ENCODE results near the gene NKX3-2. TPM values are rescaled to one million over a fixed set of nuclear protein-coding genes. Genes with fewer than 3 reads are reported as not detected.
A peak's percentile ranks its signal among the peaks of the same experiment; 100 is the strongest.

Gene NKX3-2
- total RNA-seq, 4 donors from 2014 or later = 3.8 to 19.5 (median 5.1) TPM

GRCh38 chr4:13535118-13535517, 9.2 kb downstream of the NKX3-2 start:
- no peaks in the 10 kb centered on the region for H3K4me1 ChIP-seq
- no peaks in the 10 kb centered on the region for H3K9me3 ChIP-seq
- TF ChIP-seq POLR2AphosphoS5 (IDR thresholded peaks at IDR 0.05) (no peak), POLR2A (IDR thresholded peaks at IDR 0.05) (no peak), EP300 (IDR thresholded peaks at IDR 0.05; ENCODE audit: low read depth) (no peak)
- TF ChIP-seq, protein P1, sequence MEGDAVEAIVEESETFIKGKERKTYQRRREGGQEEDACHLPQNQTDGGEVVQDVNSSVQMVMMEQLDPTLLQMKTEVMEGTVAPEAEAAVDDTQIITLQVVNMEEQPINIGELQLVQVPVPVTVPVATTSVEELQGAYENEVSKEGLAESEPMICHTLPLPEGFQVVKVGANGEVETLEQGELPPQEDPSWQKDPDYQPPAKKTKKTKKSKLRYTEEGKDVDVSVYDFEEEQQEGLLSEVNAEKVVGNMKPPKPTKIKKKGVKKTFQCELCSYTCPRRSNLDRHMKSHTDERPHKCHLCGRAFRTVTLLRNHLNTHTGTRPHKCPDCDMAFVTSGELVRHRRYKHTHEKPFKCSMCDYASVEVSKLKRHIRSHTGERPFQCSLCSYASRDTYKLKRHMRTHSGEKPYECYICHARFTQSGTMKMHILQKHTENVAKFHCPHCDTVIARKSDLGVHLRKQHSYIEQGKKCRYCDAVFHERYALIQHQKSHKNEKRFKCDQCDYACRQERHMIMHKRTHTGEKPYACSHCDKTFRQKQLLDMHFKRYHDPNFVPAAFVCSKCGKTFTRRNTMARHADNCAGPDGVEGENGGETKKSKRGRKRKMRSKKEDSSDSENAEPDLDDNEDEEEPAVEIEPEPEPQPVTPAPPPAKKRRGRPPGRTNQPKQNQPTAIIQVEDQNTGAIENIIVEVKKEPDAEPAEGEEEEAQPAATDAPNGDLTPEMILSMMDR (IDR thresholded peaks at IDR 0.05) = no peak
- WGBS, 2 donors (ENCODE audit: low coverage in 1 of 2) = 38 to 41% methylated on average over 3 to 18 of the region's 18 CpGs
- intact Hi-C loops (cut with DNase I; ENCODE audit: low total_unique reads) (no loop called here), in situ Hi-C loops (cut with MboI; ENCODE audit: low pct_ligation_motif_present in 1 of 4, low pct_unique_long_range_greater_than_20kb in 1 of 4, low sequenced_read_pairs in 3 of 4) (loop anchor here in 2 of 4 donors (5.0 kb wide), 2 partner anchors 673 to 683 kb away; no protein-coding TSS in a partner anchor)
- H3K27me3 ChIP-seq = peaks cover 100% of the 10 kb centered on the region
- H3K27ac ChIP-seq = peak overlapping the region in 3 of 4 donors; percentile 19 to 94 (median 27)
- DNase-seq = no peak
- H3K4me3 ChIP-seq = no peak overlapping the region
- H3K36me3 ChIP-seq = no peaks in the 10 kb centered on the region

- no peaks in the 10 kb centered on the region for H3K4me1 ChIP-seq
- H3K27ac ChIP-seq = peak overlapping the region in 1 of 4 donors; percentile 51
- 17 to 27% methylated on average over 3 to 32 of the region's 32 CpGs for WGBS, 2 donors (ENCODE audit: low coverage in 1 of 2)
- H3K9me3 ChIP-seq = no peaks in the 10 kb centered on the region
- in situ Hi-C loops (cut with MboI; ENCODE audit: low pct_ligation_motif_present in 1 of 4, low pct_unique_long_range_greater_than_20kb in 1 of 4, low sequenced_read_pairs in 3 of 4) = loop anchor here in 2 of 4 donors (5.0 kb wide), 2 partner anchors 672 to 682 kb away; no protein-coding TSS in a partner anchor
- TF ChIP-seq POLR2A (IDR thresholded peaks at IDR 0.05) (no peak), POLR2AphosphoS5 (IDR thresholded peaks at IDR 0.05) (no peak), EP300 (IDR thresholded peaks at IDR 0.05; ENCODE audit: low read depth) (no peak)
- TF ChIP-seq, protein P1 (IDR thresholded peaks at IDR 0.05) = no peak
- intact Hi-C loops (cut with DNase I; ENCODE audit: low total_unique reads) = no loop called here
- H3K4me3 ChIP-seq = no peak overlapping the region
- DNase-seq = no peak
- H3K27me3 ChIP-seq = peaks cover 100% of the 10 kb centered on the region
- H3K36me3 ChIP-seq = no peaks in the 10 kb centered on the region
Measured at GRCh38 chr4:13534344-13535063, 9.8 kb downstream of the NKX3-2 start.

GRCh38 chr4:13533670-13534343, 10.5 kb downstream of the NKX3-2 start:
- intact Hi-C loops (cut with DNase I; ENCODE audit: low total_unique reads) (no loop called here), in situ Hi-C loops (cut with MboI; ENCODE audit: low pct_ligation_motif_present in 1 of 4, low pct_unique_long_range_greater_than_20kb in 1 of 4, low sequenced_read_pairs in 3 of 4) (no loop called here)
- WGBS, 2 donors (ENCODE audit: low coverage in 1 of 2) = 35% methylated on average over 13 of the region's 13 CpGs; no CpG with 5 or more reads in 1 of the 2 donors
- Histone ChIP-seq H3K4me1 (no peaks in the 10 kb centered on the region), H3K27ac (no peak overlapping the region), H3K9me3 (no peaks in the 10 kb centered on the region), H3K36me3 (no peaks in the 10 kb centered on the region), H3K27me3 (peaks cover 100% of the 10 kb centered on the region), H3K4me3 (no peak overlapping the region)
- no peak for TF ChIP-seq POLR2A (IDR thresholded peaks at IDR 0.05)
- TF ChIP-seq POLR2AphosphoS5 (IDR thresholded peaks at IDR 0.05) = no peak
- no peak for TF ChIP-seq EP300 (IDR thresholded peaks at IDR 0.05; ENCODE audit: low read depth)
- TF ChIP-seq, protein P1 (IDR thresholded peaks at IDR 0.05) = no peak
- no peak for DNase-seq

DNA sequence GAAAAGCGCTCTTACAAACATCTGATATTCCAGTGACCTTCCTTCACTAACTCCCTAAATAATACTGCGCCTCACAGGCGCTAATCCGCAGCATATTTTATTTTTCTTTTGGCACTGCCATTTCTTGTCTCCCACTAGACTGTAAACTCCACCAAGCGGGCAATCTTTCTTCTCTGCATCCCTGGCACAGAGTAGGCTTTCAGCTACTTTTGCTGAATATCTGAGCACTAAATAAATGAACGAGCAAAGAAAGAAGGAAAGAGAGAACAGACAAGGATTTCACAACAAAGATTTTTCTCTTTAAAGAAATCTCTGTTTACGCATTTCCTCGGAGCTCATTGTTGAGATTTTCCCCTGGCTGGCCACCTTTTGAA, 12.7 kb downstream of the NKX3-2 start:
- in situ Hi-C loops (cut with MboI; ENCODE audit: low pct_ligation_motif_present in 1 of 4, low pct_unique_long_range_greater_than_20kb in 1 of 4, low sequenced_read_pairs in 3 of 4) = no loop called here
- TF ChIP-seq, protein P1 (IDR thresholded peaks at IDR 0.05) = no peak
- TF ChIP-seq EP300 (IDR thresholded peaks at IDR 0.05; ENCODE audit: low read depth) = no peak
- TF ChIP-seq POLR2A (IDR thresholded peaks at IDR 0.05) = no peak
- no peak for TF ChIP-seq POLR2AphosphoS5 (IDR thresholded peaks at IDR 0.05)
- Histone ChIP-seq H3K4me3 (no peak overlapping the region), H3K27me3 (peaks cover 100% of the 10 kb centered on the region), H3K27ac (no peak overlapping the region), H3K9me3 (no peaks in the 10 kb centered on the region), H3K4me1 (peaks cover 0 to 8% (median 2%) of the 10 kb centered on the region in 4 donors), H3K36me3 (no peaks in the 10 kb centered on the region)
- intact Hi-C loops (cut with DNase I; ENCODE audit: low total_unique reads) = no loop called here
- WGBS, 2 donors (ENCODE audit: low coverage in 1 of 2) = 44 to 67% methylated on average over 6 to 8 of the region's 8 CpGs
- DNase-seq = no peak
